Measurements from ENCODE around the gene NACC1. TPM values are rescaled to one million over a fixed set of nuclear protein-coding genes. Genes with fewer than 3 reads are reported as not detected.

NACC1 gene
- total RNA-seq, 1 experiment from 2014 or later: 50.6 TPM

GRCh38 chr19:13100031-13100588 lies 18.0 kb upstream of the NACC1 start:
- no peak for DNase-seq (ENCODE audit: low read depth)

DNA sequence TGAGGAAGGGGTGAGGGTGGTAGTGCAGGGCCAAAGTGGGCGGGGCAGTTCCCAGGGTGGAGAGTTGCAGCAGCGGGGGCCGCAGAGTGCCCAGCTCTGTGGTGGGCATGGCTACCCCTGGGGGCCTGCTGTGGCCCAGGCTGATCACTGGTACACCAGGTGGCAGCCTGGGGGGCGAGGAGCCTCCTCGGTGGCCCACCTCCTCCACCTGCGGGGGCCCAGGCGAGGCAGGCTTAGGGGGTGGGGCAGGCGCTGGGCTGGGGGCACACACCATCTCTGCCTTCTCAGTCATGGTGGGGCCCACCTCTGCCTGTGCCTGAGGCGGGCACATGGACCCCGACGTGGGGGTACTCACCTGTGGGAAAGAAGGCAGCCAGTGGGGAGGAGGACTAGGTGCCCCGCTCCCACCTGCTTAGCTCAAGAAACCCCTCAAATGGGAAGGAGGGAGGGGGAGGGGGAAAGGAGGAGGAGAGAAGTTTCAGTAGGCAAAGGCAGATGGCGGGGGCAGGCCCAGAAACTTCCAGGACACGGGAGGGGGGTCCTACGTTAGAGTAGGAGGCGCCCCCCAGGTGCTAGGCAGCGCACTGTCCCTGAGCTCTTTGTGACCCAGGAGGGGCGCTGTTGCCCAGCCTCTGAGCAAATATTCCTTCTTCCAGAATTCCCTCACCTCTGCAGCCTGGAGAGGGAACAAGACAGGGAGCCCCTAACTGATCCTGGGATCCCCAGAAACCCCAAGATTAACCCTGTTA lies 17.0 kb upstream of the NACC1 start:
- DNase-seq (ENCODE audit: low read depth): no peak

GRCh38 chr19:13101590-13102415 lies 16.3 kb upstream of the NACC1 start:
- DNase-seq (ENCODE audit: low read depth): no peak

DNA sequence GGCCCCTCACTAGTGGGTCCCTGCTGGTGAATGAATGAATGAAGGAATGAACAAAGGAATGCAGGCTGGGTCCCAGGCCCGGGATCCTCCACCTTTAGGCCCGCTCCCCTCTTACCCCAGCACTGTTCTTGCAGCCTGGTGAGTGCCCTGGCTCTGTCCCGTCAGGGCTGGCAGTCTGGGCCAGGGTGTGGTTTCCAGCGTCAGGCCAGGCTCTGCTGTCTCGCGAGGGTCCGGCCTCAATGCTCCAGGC lies 15.7 kb upstream of the NACC1 start:
- no peak for DNase-seq (ENCODE audit: low read depth)

DNA sequence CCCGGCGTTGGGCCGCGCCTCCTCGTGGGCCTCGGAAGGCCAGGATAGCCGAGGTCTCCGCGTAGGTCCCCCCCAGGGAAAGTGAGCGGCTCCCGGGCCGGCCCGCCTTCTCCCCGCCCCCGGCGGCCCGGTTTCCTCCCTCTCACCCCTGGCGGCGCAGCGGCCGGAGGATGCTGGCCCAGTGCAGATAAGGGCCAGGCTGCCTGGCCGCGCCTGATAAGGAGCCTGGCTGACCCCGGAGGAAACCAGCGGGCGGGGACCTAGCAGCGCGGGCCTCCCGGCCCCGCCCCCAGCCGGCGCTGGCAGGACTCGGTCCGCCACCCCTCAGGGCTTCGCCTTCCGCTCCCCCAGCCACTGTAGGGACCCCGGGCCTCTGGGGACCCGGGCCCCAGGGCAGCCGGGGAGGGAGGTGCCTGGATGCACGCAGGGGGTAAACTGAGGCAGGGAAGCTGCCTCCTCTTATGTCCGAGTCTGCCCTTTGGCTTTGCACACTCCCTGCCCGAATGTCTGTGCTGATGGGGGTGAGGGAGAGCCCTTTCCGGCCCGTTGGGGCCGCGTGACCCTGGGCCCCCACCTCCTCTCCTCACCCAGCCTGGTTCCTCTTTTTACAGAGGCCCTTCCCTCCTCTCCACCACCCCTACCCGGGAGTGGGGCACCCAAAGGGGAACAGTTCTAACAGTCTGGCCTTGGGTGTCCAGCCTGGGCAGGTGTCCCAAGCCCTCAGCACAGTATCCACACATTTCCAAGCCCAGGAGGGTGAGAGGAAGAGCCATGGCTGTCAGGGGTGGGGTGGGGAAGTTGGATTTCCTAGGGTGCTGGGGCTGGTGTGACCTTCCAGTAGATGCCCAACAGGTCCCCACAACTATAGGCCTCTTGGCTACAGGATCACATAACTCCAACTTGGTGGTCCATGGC lies 15.1 kb upstream of the NACC1 start, which contains the start of gene LYL1:
LYL1 (minus strand) TSS at position 193 of the 915 bp plus-strand sequence. CDS start 1,687 bp downstream, outside the sequence.
- DNase-seq (ENCODE audit: low read depth): peak; percentile 33

DNA sequence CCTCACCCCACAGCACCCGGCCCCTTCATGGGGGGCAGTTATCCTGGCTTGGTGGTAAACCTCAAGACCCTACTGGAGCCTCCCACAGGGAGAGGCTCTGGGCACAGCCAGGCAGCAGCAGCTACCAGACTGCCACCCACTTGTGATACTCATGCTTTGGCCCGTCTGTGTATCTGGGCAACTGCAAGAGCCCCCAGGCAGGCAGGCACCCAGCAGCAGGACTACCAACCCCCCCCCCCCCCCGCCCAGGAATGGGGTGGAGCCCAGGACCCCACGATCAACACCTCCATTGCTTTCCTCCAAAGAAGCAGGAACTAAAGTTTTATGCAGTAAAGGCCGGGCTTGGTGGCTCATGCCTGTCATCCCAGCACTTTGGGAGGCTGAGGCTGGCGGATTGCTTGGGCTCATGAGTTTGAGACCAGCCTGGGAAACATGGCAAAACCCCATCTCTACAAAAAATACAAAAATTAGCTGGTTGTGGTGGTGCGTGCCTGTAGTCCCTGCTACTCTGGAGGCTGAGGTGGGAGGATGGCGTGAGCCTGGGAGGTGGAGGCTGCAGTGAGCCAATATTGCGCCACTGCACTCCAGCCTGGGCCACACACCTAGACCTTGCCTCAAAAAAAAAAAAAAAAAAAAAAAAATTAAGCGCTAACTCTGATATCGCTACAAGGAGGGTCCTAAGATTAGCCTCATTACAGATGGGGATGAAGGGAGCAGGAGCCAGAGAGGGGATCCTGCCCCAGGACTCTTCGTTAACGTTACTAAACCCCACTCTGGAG lies 14.3 kb upstream of the NACC1 start:
- no peak for DNase-seq (ENCODE audit: low read depth)

- peak; percentile 36 for DNase-seq (ENCODE audit: low read depth)
Observed at GRCh38 chr19:13104360-13104847, 13.7 kb upstream of the NACC1 start.

DNA sequence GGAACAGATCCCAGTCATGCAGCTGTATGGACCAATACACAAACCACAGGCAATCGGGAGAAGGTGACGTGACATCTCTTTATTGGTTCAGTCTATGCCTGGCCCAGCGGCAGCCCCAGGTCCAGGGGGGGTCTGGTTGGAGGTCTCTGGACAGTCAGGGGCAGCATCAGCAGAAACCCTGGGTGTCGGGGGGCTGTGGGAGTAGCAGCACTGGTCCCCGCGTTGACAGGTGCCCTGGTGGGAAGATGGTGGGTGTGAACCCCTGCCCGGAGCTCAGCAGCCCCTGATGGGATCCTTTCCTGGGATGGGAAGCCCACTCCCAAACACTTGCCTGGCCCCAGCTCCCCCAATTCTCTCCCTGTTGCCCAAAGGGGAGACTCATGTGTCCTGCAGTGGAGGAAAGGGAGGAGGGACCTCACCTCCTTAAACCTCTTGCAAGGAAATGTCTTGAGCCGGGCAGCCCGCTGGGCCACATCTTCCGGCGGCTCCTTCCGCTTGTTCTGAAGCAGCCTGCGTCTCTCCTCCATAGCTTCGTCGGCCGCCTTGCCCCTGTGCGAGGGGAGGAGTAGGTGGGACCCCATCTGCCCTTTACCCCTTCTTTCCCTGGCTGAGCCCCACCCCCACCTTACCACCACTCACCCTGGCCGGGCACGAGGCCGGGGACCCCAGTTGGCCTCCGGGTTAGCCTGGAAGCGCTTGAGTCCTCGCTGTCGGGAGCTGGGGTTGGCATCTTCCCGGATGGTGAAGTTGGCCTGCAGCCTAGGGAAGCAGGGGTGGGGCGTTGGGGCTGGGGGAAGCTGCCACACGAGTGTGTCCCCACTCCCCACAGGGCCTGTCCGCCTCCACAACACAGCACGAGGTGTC lies 13.0 kb upstream of the NACC1 start:
- DNase-seq (ENCODE audit: low read depth): no peak

DNA sequence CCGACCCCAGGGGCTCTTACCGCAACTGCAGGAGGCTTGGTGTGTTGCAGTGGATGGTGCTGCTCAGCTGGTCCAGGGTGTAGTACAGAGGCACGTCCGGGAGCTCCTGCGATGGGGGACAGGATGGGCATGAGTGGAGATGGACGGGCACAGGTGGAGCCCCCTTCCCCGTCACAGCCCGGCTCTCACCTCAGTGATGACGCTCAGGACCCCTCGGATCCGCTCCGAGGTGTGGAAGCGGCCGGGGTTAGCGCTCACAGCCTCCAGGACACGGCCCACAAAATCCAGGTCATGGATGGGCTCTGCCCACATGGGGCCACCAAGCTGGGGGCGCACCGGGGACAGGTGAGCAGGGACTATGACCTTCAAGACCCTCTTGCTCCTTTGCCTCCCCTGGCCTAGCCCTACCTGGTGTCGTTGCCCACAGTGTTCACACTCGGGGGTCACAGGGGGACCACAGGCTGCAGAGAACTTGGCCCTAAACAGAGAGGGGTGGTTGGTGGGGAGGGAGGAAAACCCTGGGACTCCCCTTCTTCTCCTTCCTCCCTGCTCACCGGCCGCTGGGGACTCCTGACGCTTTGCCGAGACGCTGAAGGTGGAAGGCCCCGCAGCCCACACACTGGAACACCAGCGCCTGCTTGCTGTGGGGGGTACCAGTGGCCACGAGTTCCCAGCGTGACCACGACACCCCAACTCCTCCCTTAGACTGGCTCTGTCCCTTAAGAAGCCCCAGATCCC lies 8.5 kb upstream of the NACC1 start:
- DNase-seq (ENCODE audit: low read depth): no peak

DNA sequence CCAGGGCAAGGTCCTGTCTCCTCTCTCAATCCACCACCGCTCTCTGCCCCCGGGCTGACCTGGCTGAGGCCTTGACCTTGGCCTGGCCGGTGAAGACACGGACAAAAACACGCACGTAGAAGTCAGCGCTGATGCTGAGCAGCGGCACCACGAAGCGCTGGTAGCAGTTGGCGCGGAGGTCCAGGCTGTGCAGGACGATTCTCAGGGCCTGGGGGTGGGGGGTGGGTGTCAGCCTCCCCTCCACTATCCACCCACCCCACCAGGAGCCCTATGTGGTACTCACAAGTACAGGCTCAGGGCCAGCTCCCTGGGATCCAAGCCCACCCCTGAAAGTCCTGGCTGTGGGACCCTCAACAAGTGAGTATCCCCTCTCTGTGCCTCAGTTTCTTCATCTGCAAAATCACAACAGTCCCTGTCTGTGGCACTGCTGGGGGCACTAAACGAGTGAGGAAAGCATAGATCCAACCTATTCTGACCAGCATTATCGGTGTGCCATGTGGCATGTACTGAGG lies 7.9 kb upstream of the NACC1 start:
- no peak for DNase-seq (ENCODE audit: low read depth)

GRCh38 chr19:13112555-13112954 lies 5.5 kb upstream of the NACC1 start:
- no peak for DNase-seq (ENCODE audit: low read depth)

DNA sequence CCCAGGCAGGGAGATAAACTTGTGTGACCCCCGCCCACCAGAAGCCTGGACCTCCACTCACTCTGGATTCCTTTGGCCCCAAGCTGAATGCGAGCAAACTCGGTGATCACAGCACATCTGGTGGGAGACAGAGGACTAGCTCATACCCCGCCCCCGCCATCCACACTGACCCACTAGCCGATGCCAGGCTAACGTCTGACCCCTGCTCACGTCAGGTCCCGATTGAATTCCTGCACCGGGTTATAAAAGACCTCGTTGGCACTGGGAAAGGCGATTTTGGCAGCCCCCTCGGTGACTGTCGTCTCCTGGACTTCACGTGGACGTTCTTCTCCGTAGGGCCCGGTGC lies 2.2 kb upstream of the NACC1 start:
- DNase-seq (ENCODE audit: low read depth): no peak

GRCh38 chr19:13116282-13117175 lies 1.5 kb upstream of the NACC1 start, which contains the start of gene TRMT1:
Gene TRMT1, minus strand, starts transcription at chr19:13116740. Its CDS starts 341 bp downstream, at chr19:13116399.
- DNase-seq (ENCODE audit: low read depth): peak; percentile 95

DNA sequence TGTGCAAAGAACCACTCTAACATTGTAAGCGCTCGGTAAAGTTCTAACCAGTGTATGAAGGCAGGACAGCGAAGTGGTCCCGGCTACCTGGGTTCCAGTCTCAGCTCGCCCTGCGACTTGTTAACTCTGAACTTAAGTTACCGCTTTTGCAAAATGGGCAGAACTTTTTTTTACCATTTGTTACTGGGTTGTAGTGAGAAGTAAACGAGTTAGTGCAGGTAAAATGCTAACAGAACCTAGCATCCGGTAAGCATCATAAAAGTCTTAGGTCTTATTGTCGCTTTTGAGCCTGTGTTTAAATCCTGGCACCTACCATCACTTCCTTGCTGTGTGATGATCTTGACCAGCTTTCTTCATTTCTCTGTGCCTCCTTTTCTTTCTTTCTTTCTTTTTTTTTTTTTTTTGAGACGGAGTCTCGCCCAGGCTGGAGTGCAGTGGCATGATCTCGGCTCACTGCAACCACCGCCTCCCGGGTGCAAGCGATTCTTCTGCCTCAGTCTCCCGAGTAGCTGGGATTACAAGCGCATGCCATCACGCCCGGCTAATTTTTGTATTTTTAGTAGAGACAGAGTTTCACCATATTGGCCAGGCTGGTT lies 790 bp upstream of the NACC1 start:
- DNase-seq (ENCODE audit: low read depth): no peak

DNA sequence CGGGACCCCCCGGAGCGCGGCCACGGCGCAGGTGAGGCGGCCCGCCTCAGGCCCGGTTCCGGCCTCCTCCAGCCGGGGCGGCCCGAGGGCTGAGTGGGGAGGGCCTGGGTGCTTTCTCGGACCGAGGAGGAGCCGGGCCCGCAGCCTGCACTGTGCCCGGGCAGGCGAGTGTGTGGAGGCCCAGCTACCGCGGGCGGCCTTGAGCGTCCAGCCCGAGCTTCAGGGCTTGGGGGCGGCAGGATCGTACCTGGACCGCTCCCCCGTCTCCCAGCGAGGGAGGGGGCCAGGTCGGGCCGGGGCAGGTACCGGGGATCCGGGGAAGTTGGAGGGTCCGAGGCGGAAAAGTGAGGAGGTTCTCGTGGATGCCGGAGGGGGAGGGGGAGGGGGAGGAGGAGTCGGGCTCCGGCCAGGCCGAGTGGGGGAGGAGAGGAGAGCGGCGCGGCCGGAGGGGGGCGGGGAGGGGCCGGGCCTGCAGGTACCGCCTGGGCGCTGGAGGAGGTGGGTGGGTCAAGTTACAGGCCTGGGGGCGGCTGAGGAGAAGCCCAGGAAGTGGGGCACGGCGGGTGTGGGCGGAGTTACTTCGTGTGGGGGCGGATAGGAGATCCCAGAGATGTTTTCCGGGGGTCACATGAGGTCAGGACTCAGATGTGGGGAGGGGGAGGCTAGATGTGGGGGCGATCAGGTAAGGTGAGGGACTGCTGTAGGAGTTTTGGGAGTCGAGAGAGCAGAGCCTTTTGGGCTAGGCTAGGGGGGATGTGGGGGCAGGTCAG lies 545 bp downstream of the NACC1 start:
- DNase-seq (ENCODE audit: low read depth): peak; percentile 74

DNA sequence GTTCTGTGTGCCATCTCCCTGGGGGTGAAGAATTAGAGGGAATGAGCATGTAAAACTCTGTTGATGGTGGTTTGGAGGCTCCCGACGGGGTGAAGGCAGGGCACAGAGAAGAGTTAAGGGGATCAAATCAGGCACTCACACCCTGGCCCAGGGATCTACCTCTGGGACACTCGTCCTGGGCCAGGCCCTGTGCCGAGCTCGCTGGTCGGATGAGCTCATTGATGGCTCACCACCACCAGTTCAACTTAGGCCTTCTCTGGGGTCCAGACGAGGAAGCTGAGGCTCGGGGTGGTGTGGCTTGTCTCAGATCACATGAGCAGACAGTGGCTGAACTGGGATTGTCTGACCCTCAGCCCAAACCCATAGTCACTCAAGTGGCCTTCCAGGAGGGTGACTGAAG lies 1.6 kb downstream of the NACC1 start:
- DNase-seq (ENCODE audit: low read depth): no peak

DNA sequence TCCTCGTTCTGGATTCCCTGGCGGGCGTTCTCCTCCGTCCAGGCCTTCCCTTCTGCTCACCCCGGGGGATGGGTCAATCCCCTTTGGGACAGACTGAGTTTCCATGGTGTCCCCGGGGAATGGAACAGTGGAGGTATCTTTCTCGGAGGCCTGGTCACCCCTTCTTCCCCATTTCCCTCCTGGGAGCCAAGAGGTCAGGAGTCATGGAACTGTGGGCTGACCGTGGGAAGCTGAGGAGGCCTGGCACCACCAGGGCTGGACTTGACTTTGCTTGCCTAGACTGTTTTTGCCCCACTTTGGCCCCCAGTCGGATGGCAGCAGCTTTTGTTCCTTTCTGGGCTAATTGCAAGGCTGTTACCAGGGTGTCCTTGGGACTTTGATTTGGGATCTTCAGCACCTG lies 2.0 kb downstream of the NACC1 start:
- no peak for DNase-seq (ENCODE audit: low read depth)

Measured in Daoy (cell line).